ENCODE data around the gene PLCH1. TPM values are rescaled to one million over a fixed set of nuclear protein-coding genes. Genes with fewer than 3 reads are reported as not detected.

PLCH1 gene
- total and polyA plus RNA-seq, 2 donors (not counting 1 experiment from before 2014, with no cell fraction given): 0.27 TPM; not detected in 1

DNA sequence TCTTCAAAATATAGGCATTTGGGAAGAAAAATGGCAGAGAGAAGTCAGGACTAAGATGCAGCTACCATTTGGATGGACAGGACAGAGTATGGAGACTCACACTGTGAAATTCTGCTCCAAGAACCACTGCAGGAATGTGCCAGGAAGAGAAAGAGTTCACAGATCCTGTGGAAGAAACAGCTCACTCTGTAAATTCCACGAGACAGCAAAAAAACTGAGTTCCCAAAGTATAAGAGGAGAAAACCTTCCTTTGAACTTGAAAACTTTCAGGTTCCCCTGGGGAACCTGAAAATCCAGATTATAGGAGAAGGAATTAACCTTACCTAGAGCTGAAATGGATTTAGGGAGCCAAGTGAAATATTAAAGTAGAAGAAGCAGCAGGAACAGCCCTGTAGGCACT is 137.1 kb downstream of the PLCH1 start:
- TF ChIP-seq, protein P1, sequence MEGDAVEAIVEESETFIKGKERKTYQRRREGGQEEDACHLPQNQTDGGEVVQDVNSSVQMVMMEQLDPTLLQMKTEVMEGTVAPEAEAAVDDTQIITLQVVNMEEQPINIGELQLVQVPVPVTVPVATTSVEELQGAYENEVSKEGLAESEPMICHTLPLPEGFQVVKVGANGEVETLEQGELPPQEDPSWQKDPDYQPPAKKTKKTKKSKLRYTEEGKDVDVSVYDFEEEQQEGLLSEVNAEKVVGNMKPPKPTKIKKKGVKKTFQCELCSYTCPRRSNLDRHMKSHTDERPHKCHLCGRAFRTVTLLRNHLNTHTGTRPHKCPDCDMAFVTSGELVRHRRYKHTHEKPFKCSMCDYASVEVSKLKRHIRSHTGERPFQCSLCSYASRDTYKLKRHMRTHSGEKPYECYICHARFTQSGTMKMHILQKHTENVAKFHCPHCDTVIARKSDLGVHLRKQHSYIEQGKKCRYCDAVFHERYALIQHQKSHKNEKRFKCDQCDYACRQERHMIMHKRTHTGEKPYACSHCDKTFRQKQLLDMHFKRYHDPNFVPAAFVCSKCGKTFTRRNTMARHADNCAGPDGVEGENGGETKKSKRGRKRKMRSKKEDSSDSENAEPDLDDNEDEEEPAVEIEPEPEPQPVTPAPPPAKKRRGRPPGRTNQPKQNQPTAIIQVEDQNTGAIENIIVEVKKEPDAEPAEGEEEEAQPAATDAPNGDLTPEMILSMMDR (IDR thresholded peaks at IDR 0.05): no peak
- no peak for TF ChIP-seq EZH2 (IDR thresholded peaks at IDR 0.05; ENCODE audit: borderline replicate concordance, insufficient read depth, low read depth, low read length, poor library complexity, severe bottlenecking)
- Histone ChIP-seq H3K27me3 (replicated peaks in 1 of 4; ENCODE audit: control extremely low read depth in 1 of 4, control insufficient read depth in 3 of 4, insufficient read depth in 4 of 4, low read length in 3 of 4) (no peaks in the 10 kb centered on the region), H3K79me2 (ENCODE audit: control insufficient read depth, insufficient read depth, low read length) (no peaks in the 10 kb centered on the region), H3K9me3 (ENCODE audit: control extremely low read depth in 1 of 3, control insufficient read depth in 2 of 3, insufficient read depth in 1 of 3, low read length in 2 of 3) (peaks cover 0 to 11% (median 3%) of the 10 kb centered on the region in 3 donors), H3K4me3 (ENCODE audit: control extremely low read depth in 1 of 5, extremely low read depth in 1 of 5, insufficient read depth in 1 of 5, low read depth in 2 of 5, low read length in 4 of 5) (no peak overlapping the region), H3K4me2 (replicated peaks; ENCODE audit: low read depth, low read length, poor library complexity, severe bottlenecking) (no peak overlapping the region), H3K36me3 (replicated peaks in 1 of 2; ENCODE audit: control extremely low read depth in 1 of 2, control insufficient read depth in 1 of 2, extremely low read depth in 1 of 2, insufficient read depth in 2 of 2, low read length in 1 of 2) (no peaks in the 10 kb centered on the region), H2AFZ (ENCODE audit: insufficient read depth, low read depth, low read length, poor library complexity, severe bottlenecking) (no peak overlapping the region), H3K4me1 (ENCODE audit: control insufficient read depth in 2 of 2, insufficient read depth in 2 of 2, low read length in 2 of 2) (no peaks in the 10 kb centered on the region), H4K20me1 (ENCODE audit: control insufficient read depth, insufficient read depth, low read length, poor library complexity, severe bottlenecking) (no peaks in the 10 kb centered on the region), H3K27ac (ENCODE audit: low read length in 2 of 2) (no peak overlapping the region), H3K9ac (ENCODE audit: low read length) (no peak overlapping the region)
- ATAC-seq (ENCODE audit: low read depth): no peak
- CTCF ChIA-PET: no interaction called here
- H3K27ac Mint-ChIP-seq: no peak overlapping the region
- peaks cover 8% of the 10 kb centered on the region for H3K9me3 Mint-ChIP-seq (ENCODE audit: insufficient read depth)
- POLR2A ChIA-PET: no interaction called here
- no peaks in the 10 kb centered on the region for H3K4me1 Mint-ChIP-seq
- no CpG with 5 or more reads among the region's 1 CpG for WGBS (ENCODE audit: insufficient coverage)
- no peak for DNase-seq
- H3K4me3 Mint-ChIP-seq: no peak overlapping the region
- intact Hi-C loops (cut with micrococcal nuclease): no loop called here
- H3K27me3 Mint-ChIP-seq: peaks cover 17% of the 10 kb centered on the region

DNA sequence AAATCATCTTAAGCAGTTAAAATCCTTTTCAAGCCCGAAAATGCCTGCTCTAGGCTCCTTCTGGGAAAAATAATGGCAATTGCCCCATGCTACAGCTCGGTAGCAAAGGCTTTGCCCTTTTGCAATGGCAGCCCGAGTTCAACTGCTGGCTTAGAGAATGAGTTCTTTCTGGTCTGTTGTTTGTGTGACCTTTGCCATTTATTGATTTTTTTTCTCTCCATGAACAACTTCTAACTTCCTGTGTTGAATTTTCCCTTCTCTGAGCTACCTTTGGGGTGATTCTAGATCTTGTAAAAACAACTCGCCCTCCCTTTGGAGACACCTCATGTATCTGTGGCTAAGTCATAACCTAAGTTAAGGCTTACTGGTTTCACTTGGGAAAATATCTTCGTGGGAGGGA is 139.3 kb downstream of the PLCH1 start:
- Histone ChIP-seq H3K4me3 (ENCODE audit: control extremely low read depth in 1 of 5, extremely low read depth in 1 of 5, insufficient read depth in 1 of 5, low read depth in 2 of 5, low read length in 4 of 5) (no peak overlapping the region), H3K9me3 (ENCODE audit: control extremely low read depth in 1 of 3, control insufficient read depth in 2 of 3, insufficient read depth in 1 of 3, low read length in 2 of 3) (peaks cover 0 to 11% (median 3%) of the 10 kb centered on the region in 3 donors), H3K27me3 (replicated peaks in 1 of 4; ENCODE audit: control extremely low read depth in 1 of 4, control insufficient read depth in 3 of 4, insufficient read depth in 4 of 4, low read length in 3 of 4) (no peaks in the 10 kb centered on the region), H3K27ac (ENCODE audit: low read length in 2 of 2) (no peak overlapping the region), H3K9ac (ENCODE audit: low read length) (no peak overlapping the region), H3K79me2 (ENCODE audit: control insufficient read depth, insufficient read depth, low read length) (no peaks in the 10 kb centered on the region), H3K4me2 (replicated peaks; ENCODE audit: low read depth, low read length, poor library complexity, severe bottlenecking) (no peak overlapping the region), H2AFZ (ENCODE audit: insufficient read depth, low read depth, low read length, poor library complexity, severe bottlenecking) (no peak overlapping the region), H3K36me3 (replicated peaks in 1 of 2; ENCODE audit: control extremely low read depth in 1 of 2, control insufficient read depth in 1 of 2, extremely low read depth in 1 of 2, insufficient read depth in 2 of 2, low read length in 1 of 2) (no peaks in the 10 kb centered on the region), H3K4me1 (ENCODE audit: control insufficient read depth in 2 of 2, insufficient read depth in 2 of 2, low read length in 2 of 2) (no peaks in the 10 kb centered on the region), H4K20me1 (ENCODE audit: control insufficient read depth, insufficient read depth, low read length, poor library complexity, severe bottlenecking) (no peaks in the 10 kb centered on the region)
- Mint-ChIP-seq H3K4me1 (no peaks in the 10 kb centered on the region), H3K27me3 (peaks cover 17% of the 10 kb centered on the region), H3K4me3 (no peak overlapping the region), H3K27ac (no peak overlapping the region), H3K9me3 (ENCODE audit: insufficient read depth) (peaks cover 8% of the 10 kb centered on the region)
- ChIA-PET CTCF (no interaction called here), POLR2A (no interaction called here)
- intact Hi-C loops (cut with micrococcal nuclease): no loop called here
- ATAC-seq (ENCODE audit: low read depth) (no peak), DNase-seq (no peak)
- WGBS (ENCODE audit: insufficient coverage): no CpG with 5 or more reads among the region's 5 CpGs
- TF ChIP-seq, protein P1 (IDR thresholded peaks at IDR 0.05): no peak
- TF ChIP-seq EZH2 (IDR thresholded peaks at IDR 0.05; ENCODE audit: borderline replicate concordance, insufficient read depth, low read depth, low read length, poor library complexity, severe bottlenecking): no peak

Data from B cell (primary cell).